ENCODE measurements around the gene GPR31.

Gene GPR31

GRCh38 chr6:167137081-167137480, 20.7 kb downstream of the GPR31 start:
- ATAC-seq: no peak

- peak in 1 of 2 donors; percentile 56 for ATAC-seq
These were observed 21.4 kb downstream of the GPR31 start for GRCh38 chr6:167136376-167136775.

- no peak for ATAC-seq
These were observed 23.1 kb downstream of the GPR31 start for GRCh38 chr6:167134448-167135328.

GRCh38 chr6:167130712-167131684, 26.8 kb downstream of the GPR31 start:
- peak; percentile 78 to 84 for ATAC-seq

- peak in 1 of 2 donors; percentile 31 for ATAC-seq
These were observed 27.6 kb downstream of the GPR31 start for GRCh38 chr6:167130008-167130677.

- ATAC-seq: peak; percentile 47 to 59
These were observed 28.2 kb downstream of the GPR31 start for GRCh38 chr6:167129562-167129961.

- ATAC-seq: no peak
These were observed 28.6 kb downstream of the GPR31 start for GRCh38 chr6:167129159-167129558.

- ATAC-seq: no peak
These were observed 29.8 kb downstream of the GPR31 start for GRCh38 chr6:167127785-167128531.

- ATAC-seq: no peak
These were observed 31.9 kb downstream of the GPR31 start for GRCh38 chr6:167125855-167126349.

- ATAC-seq: no peak
These were observed 32.4 kb downstream of the GPR31 start for GRCh38 chr6:167125410-167125809.

GRCh38 chr6:167124753-167125152, 33.0 kb downstream of the GPR31 start:
- no peak for ATAC-seq

GRCh38 chr6:167122827-167123657, 34.7 kb downstream of the GPR31 start, which contains the start of gene CCR6:
TSS of gene CCR6 (plus strand) at chr6:167123096. CDS start at chr6:167136135, 13,039 bp downstream.
- ATAC-seq: no peak

- no peak for ATAC-seq
These were observed 35.5 kb downstream of the GPR31 start for GRCh38 chr6:167122041-167122826.

- ATAC-seq: no peak
These were observed 36.4 kb downstream of the GPR31 start for GRCh38 chr6:167121335-167121841.

GRCh38 chr6:167120583-167120903, 37.2 kb downstream of the GPR31 start:
- no peak for ATAC-seq

GRCh38 chr6:167119670-167120582, 37.9 kb downstream of the GPR31 start:
- peak; percentile 25 to 36 for ATAC-seq

- ATAC-seq: no peak
These were observed 38.9 kb downstream of the GPR31 start for GRCh38 chr6:167118839-167119238.

- peak; percentile 25 to 36 for ATAC-seq
These were observed 39.8 kb downstream of the GPR31 start for GRCh38 chr6:167118006-167118405.

- no peak for ATAC-seq
These were observed 40.9 kb downstream of the GPR31 start for GRCh38 chr6:167116838-167117228.

Data from activated CD4-positive, CD25-positive, alpha-beta regulatory T cell treated with anti-CD3 and anti-CD28 coated beads, Interleukin-2, amount 50 U/mL, for 24 hours (primary cell).